ENCODE results near the gene ANKIB1.

- no peak for TF ChIP-seq CTCF (IDR thresholded peaks at IDR 0.05)
- no peak for TF ChIP-seq TAF1 (IDR thresholded peaks at IDR 0.05; ENCODE audit: borderline replicate concordance, low read depth, low read length)
- TF ChIP-seq ELF1 (IDR thresholded peaks at IDR 0.05), result no peak
- TF ChIP-seq JUND (IDR thresholded peaks at IDR 0.05), result peak; percentile 27; the same call in 1 of the 2 replicates
- no peak for TF ChIP-seq YY1 (IDR thresholded peaks at IDR 0.05; ENCODE audit: low read depth)
- TF ChIP-seq USF2 (IDR thresholded peaks at IDR 0.05; ENCODE audit: borderline replicate concordance, low read depth, low read length), result no peak
- no peak for TF ChIP-seq RFX5 (IDR thresholded peaks at IDR 0.05; ENCODE audit: low read length)
- TF ChIP-seq TEAD4 (IDR thresholded peaks at IDR 0.05; ENCODE audit: borderline replicate concordance, insufficient read depth), result no peak
- TF ChIP-seq, protein P1, sequence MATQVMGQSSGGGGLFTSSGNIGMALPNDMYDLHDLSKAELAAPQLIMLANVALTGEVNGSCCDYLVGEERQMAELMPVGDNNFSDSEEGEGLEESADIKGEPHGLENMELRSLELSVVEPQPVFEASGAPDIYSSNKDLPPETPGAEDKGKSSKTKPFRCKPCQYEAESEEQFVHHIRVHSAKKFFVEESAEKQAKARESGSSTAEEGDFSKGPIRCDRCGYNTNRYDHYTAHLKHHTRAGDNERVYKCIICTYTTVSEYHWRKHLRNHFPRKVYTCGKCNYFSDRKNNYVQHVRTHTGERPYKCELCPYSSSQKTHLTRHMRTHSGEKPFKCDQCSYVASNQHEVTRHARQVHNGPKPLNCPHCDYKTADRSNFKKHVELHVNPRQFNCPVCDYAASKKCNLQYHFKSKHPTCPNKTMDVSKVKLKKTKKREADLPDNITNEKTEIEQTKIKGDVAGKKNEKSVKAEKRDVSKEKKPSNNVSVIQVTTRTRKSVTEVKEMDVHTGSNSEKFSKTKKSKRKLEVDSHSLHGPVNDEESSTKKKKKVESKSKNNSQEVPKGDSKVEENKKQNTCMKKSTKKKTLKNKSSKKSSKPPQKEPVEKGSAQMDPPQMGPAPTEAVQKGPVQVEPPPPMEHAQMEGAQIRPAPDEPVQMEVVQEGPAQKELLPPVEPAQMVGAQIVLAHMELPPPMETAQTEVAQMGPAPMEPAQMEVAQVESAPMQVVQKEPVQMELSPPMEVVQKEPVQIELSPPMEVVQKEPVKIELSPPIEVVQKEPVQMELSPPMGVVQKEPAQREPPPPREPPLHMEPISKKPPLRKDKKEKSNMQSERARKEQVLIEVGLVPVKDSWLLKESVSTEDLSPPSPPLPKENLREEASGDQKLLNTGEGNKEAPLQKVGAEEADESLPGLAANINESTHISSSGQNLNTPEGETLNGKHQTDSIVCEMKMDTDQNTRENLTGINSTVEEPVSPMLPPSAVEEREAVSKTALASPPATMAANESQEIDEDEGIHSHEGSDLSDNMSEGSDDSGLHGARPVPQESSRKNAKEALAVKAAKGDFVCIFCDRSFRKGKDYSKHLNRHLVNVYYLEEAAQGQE (IDR thresholded peaks at IDR 0.05; ENCODE audit: low read depth, low read length), result no peak
- no peak for TF ChIP-seq POLR2AphosphoS5 (IDR thresholded peaks at IDR 0.05; ENCODE audit: low read depth, low read length)
- TF ChIP-seq EZH2phosphoT487 (IDR thresholded peaks at IDR 0.05; ENCODE audit: borderline replicate concordance, low read depth), result no peak
- TF ChIP-seq MAX (IDR thresholded peaks at IDR 0.05; ENCODE audit: low read depth), result no peak
Observed at GRCh38 chr7:92343714-92344113, 97.9 kb downstream of the ANKIB1 start.
